ENCODE data around the gene AGL. TPM values are rescaled to one million over a fixed set of nuclear protein-coding genes. Genes with fewer than 3 reads are reported as not detected.

Gene AGL
- total and polyA plus RNA-seq, 2 of the 13 experiments (the other 11 are each of a cell fraction or from before 2014, with no cell fraction given), result 4.3 to 13.1 TPM

DNA sequence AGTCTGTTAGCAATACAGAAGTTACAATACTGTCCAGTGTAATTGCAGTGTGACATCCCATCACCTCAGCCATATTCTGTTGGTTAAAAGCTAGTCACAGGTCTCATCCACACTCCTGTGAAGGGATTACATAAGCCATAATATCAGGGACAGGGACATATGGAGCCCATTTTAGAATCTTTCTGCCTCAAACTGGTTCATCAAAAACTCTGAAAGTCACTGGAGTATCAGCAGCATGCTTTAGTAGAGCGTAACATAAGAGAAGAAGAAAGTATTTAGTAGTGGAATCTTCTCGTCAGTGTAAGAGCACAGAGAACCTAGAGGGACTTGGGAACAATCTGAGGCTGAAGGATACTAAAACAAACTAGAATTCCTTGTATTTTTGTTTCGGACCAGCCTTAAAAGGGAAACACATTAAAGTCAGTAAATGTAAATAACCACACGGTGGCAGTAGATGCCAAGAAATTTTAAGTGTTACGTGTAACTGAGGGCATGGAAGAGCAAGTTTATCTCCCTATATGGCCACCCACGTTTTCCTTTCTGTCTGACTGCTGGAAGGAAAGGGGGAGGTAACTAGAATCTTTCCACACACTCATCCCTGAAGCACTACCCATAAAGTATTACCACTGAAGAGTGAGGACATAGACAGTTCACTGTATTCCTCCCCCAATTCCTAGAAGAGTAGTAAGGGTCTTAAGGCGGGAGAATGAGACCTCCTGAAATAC lies 41.6 kb upstream of the AGL start (continued):
- TF ChIP-seq SRF (IDR thresholded peaks at IDR 0.05; ENCODE audit: low read depth, low read length), result peak; percentile 89
- TF ChIP-seq GLMP (CRISPR knock-in tag; IDR thresholded peaks at IDR 0.05; ENCODE audit: borderline replicate concordance), result no peak
- TF ChIP-seq NFE2 (CRISPR knock-in tag; IDR thresholded peaks at IDR 0.05), result no peak
- TF ChIP-seq RARA (CRISPR knock-in tag; IDR thresholded peaks at IDR 0.05), result no peak
- TF ChIP-seq ZNF143 (CRISPR knock-in tag; IDR thresholded peaks at IDR 0.05), result no peak
- no peak for TF ChIP-seq ZBTB7A (CRISPR knock-in tag; IDR thresholded peaks at IDR 0.05)
- no peak for TF ChIP-seq SIN3B (IDR thresholded peaks at IDR 0.05; ENCODE audit: low read length)
- TF ChIP-seq LCORL (IDR thresholded peaks at IDR 0.05), result no peak
- no peak for TF ChIP-seq LCORL (CRISPR knock-in tag; IDR thresholded peaks at IDR 0.05)
- TF ChIP-seq TFDP2 (CRISPR knock-in tag; IDR thresholded peaks at IDR 0.05), result no peak
- 0 out of 2 replicates have a peak, but pooled peaks have one; percentile 38 for TF ChIP-seq ZGPAT (CRISPR knock-in tag; IDR thresholded peaks at IDR 0.05)
- TF ChIP-seq HOXA3 (CRISPR knock-in tag; IDR thresholded peaks at IDR 0.05), result no peak
- no peak for TF ChIP-seq ZNF577 (CRISPR knock-in tag; IDR thresholded peaks at IDR 0.05; ENCODE audit: borderline replicate concordance, low read depth)
- TF ChIP-seq ZSCAN20 (CRISPR knock-in tag; IDR thresholded peaks at IDR 0.05; ENCODE audit: borderline replicate concordance), result no peak
- TF ChIP-seq ZNF441 (CRISPR knock-in tag; IDR thresholded peaks at IDR 0.05; ENCODE audit: borderline replicate concordance), result no peak
- TF ChIP-seq ZNF142 (CRISPR knock-in tag; IDR thresholded peaks at IDR 0.05), result no peak
- TF ChIP-seq ZNF512B (CRISPR knock-in tag; IDR thresholded peaks at IDR 0.05; ENCODE audit: borderline replicate concordance), result no peak
- TF ChIP-seq IKZF1 (IDR thresholded peaks at IDR 0.05), result no peak

All from HepG2 (cell line).